ENCODE results near the gene IGFL4.

IGFL4 gene

DNA sequence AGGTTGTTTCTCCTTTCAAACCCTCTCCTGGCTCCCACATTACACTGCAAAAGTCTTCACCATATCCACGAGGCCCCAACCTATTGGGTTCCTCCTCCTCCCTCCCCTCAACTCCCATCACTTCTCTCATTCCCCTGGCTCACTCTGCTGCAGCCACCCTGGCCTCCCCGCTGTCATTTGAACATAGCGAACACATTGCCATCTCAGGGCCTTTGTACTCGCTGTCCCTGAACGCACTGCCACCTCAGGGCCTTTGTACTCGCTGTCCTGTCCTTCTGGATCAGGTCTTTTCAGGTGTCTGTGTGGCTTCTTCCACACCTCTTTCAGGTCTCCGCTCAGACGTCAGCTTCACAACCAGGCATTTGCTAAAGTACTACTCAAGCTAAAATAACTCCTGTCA lies 43.9 kb downstream of the IGFL4 start:
- no peak overlapping the region for H3K9ac ChIP-seq (ENCODE audit: low read length)
- H3K9me3 ChIP-seq (ENCODE audit: control insufficient read depth, low read length) = no peaks in the 10 kb centered on the region
- H3K36me3 ChIP-seq (ENCODE audit: control insufficient read depth, insufficient read depth, low read length) = no peaks in the 10 kb centered on the region
- peaks cover 10% of the 10 kb centered on the region for H3K27me3 ChIP-seq (ENCODE audit: control insufficient read depth, insufficient read depth, low read length)
- H3K4me3 ChIP-seq (ENCODE audit: low read length) = no peak overlapping the region
- peaks cover 19% of the 10 kb centered on the region for H3K4me1 ChIP-seq (ENCODE audit: control insufficient read depth, insufficient read depth, low read length)

DNA sequence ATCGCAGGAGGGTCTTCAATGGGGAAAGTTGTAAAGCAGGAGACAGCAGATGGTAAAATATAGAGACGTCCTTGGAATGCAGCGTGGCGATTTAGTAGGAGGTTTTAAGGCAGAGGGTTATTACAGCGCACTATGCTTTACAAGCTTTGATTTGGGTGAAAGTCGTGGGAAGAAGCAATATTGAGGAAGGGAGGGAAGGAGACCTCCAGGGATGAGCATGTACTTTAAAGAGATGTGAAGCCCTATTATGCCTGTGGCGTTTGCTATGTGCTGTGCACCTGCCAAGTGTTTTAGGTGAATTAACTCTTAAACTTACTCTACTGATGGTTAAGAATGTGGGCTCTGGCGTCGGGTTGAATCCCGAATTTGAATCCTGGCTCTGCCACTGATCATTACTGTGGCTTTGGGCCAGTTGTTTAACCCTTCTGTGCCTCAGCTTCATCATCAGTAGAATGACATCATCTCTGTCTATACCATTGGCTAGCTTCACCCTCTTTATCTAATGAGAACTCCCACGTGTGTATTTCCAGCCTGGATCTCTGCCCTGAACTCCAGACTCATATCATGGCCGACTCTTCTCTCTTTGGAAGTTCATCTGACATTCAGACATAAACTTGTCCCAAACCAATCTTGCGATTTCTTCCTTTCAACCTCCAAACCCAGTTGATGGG lies 45.0 kb downstream of the IGFL4 start:
- peaks cover 19% of the 10 kb centered on the region for H3K4me1 ChIP-seq (ENCODE audit: control insufficient read depth, insufficient read depth, low read length)
- H3K4me3 ChIP-seq (ENCODE audit: low read length) = peak overlapping the region; percentile 89
- no peaks in the 10 kb centered on the region for H3K9me3 ChIP-seq (ENCODE audit: control insufficient read depth, low read length)
- peak overlapping the region; percentile 86 for H3K9ac ChIP-seq (ENCODE audit: low read length)
- H3K27me3 ChIP-seq (ENCODE audit: control insufficient read depth, insufficient read depth, low read length) = peaks cover 10% of the 10 kb centered on the region
- H3K36me3 ChIP-seq (ENCODE audit: control insufficient read depth, insufficient read depth, low read length) = no peaks in the 10 kb centered on the region

DNA sequence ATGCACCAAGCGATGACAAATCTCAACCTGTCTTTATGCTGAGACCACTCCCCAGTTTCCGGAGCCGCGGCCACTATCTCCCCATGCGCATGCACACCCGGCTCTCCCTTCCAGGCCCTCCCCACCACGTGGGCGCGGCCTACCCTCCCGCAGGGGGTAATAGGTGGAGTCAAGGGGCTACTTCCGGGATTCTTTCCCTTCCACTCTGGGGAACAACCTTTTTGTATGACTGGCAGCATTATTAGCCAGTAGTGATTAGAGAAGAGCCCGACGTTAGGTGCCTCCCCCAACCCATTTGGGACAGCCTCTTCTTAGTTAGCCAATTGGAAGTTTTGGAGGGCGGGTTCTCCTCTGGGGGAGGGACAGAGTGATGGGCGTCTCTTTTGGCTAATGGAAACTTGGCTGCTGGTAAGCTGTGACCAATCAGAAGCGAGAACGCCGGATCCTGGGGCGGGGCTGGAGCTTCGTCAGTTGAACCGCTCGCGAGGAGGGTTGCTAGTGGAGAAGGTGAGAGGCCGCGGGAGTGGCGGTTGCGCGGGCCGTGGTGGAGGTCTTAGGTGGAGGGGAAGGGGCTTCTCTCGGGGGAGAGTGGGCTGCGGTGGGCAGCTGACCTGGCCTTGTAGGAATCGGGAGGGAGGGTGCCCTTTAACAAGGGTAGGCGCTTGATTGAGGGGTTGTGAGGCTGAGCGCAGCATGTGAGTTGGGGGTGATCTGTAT lies 45.6 kb downstream of the IGFL4 start, which contains the start of gene CCDC61:
CCDC61 (plus strand) TSS at position 470 of the 717 bp plus-strand sequence. CDS start 7,552 bp downstream, outside the sequence.
- peaks cover 5% of the 10 kb centered on the region for H3K27me3 ChIP-seq (ENCODE audit: control insufficient read depth, insufficient read depth, low read length)
- H3K9me3 ChIP-seq (ENCODE audit: control insufficient read depth, low read length) = no peaks in the 10 kb centered on the region
- H3K9ac ChIP-seq (ENCODE audit: low read length) = peak within 1 kb of the TSS; percentile 86
- peak within 1 kb of the TSS; percentile 89 for H3K4me3 ChIP-seq (ENCODE audit: low read length)
- H3K4me1 ChIP-seq (ENCODE audit: control insufficient read depth, insufficient read depth, low read length) = peaks cover 13% of the 10 kb centered on the region
- no peaks in the 10 kb centered on the region for H3K36me3 ChIP-seq (ENCODE audit: control insufficient read depth, insufficient read depth, low read length)

DNA sequence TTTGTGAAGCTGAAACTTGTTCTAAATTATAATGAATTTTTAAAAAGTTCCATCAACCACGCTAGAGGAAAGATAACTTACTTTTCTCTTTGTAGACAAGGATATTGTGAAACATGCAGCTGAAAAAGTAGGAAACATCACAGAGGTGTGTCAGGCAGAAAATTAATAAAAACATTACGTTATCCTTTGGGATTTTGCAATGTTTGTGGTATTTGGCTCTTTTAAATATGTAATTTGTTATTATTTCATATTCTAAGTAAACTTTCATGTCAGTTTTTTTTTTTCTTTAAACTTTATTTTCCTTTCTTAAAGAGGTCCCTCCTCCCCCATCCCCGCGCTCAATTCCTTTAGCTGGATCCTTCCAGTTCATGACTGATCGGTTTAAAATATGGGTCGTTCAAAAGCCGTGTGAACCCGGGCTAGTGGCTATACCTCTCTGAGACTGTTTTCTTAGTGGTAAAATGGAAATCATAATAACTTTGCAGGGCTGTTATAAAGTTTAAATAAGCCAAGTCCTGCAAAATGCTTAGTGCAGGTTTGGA lies 46.3 kb downstream of the IGFL4 start:
- Histone ChIP-seq H3K4me3 (ENCODE audit: low read length) (no peak overlapping the region), H3K27me3 (ENCODE audit: control insufficient read depth, insufficient read depth, low read length) (peaks cover under 1% of the 10 kb centered on the region), H3K36me3 (ENCODE audit: control insufficient read depth, insufficient read depth, low read length) (no peaks in the 10 kb centered on the region), H3K9me3 (ENCODE audit: control insufficient read depth, low read length) (no peaks in the 10 kb centered on the region), H3K9ac (ENCODE audit: low read length) (peak overlapping the region; percentile 26), H3K4me1 (ENCODE audit: control insufficient read depth, insufficient read depth, low read length) (peaks cover 7% of the 10 kb centered on the region)

DNA sequence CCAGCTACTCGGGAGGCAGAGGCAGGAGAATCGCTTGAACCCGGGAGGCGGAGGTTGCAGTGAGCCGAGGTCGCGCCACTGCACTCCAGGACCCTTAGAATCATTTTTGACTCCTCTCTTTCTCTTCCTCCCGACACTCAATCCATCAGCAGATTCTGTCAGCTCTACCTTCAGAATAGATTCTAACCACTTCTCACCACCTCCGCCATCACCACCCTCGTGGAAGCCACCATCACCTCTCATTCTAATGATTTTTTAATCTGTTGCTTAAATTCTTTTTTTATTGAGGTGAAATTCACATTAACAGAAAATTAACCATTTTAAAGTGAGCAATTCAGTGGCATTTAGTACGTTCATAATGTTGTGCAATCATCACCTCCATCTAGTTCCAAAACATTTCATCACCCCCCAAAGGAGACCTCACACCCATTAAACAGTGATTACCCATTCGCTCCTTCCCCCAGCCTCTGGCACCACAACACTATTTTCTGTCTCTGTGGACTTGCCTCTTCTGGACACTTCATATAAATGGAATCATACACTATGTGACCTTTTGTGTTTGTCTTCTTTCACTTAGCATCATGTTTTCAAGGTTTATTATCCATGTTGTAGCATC lies 50.6 kb downstream of the IGFL4 start:
- no peaks in the 10 kb centered on the region for H3K9me3 ChIP-seq (ENCODE audit: control insufficient read depth, low read length)
- no peak overlapping the region for H3K4me3 ChIP-seq (ENCODE audit: low read length)
- no peak overlapping the region for H3K9ac ChIP-seq (ENCODE audit: low read length)
- H3K27me3 ChIP-seq (ENCODE audit: control insufficient read depth, insufficient read depth, low read length) = peaks cover 5% of the 10 kb centered on the region
- no peaks in the 10 kb centered on the region for H3K36me3 ChIP-seq (ENCODE audit: control insufficient read depth, insufficient read depth, low read length)
- no peaks in the 10 kb centered on the region for H3K4me1 ChIP-seq (ENCODE audit: control insufficient read depth, insufficient read depth, low read length)
